Upper lobe of right lung (tissue), 1 donor: ENCODE measurements around the gene AFF4. TPM values are rescaled to one million over a fixed set of nuclear protein-coding genes. Genes with fewer than 3 reads are reported as not detected.
"Not testable (repeated sequence)": the region's sequence is repeated elsewhere in the genome, so short reads cannot be mapped to it uniquely, and the experiment has no call there.

ENCODE experiments used
- ATAC-seq: fragments of 200-7000 bp; cut with Tn5 transposase; one replicate; pipeline ENCODE4 v1.9.1; 2020; ENCODE audit warnings: mild to moderate bottlenecking, moderate library complexity
- DNase-seq: peaks from one replicate; pipeline ENCODE4 v3.0.0-alpha.2; 2020
- H3K27ac ChIP-seq: fragments of 200-600 bp; one replicate; pipeline ENCODE4 v1.8.0; 2022
- H3K27me3 ChIP-seq: fragments of 200-600 bp; one replicate; pipeline ENCODE4 v1.8.0; 2022; ENCODE audit warnings: mild to moderate bottlenecking
- H3K36me3 ChIP-seq: fragments of 200-600 bp; one replicate; pipeline ENCODE4 v1.8.0; 2022
- H3K4me1 ChIP-seq: fragments of 200-600 bp; one replicate; pipeline ENCODE4 v1.8.0; 2022
- H3K4me3 ChIP-seq: fragments of 200-600 bp; one replicate; pipeline ENCODE4 v1.8.0; 2022; ENCODE audit warnings: mild to moderate bottlenecking
- H3K9me3 ChIP-seq: fragments of 200-600 bp; one replicate; pipeline ENCODE4 v1.8.0; 2022
- CTCF ChIP-seq: fragments of 200-600 bp; IDR thresholded peaks from one replicate; pipeline ENCODE4 v1.8.0; 2022; ENCODE audit warnings: antibody characterized with exemption
- intact Hi-C: fragments of 100-400 bp; cut with DNase I; formaldehyde crosslinking; loops from one replicate; pipeline ENCODE4 v1.11.0; 2022
- total RNA-seq: library from RNA; stranded (reverse); fragmentation: NEBNext Ultra II Directional; extraction: Animal tissue kit (Norgen Biotek cat#: 25700); gene quantifications from one replicate; pipeline ENCODE4 v1.2.1, GENCODE V29; 2021
- donor health status: DM: no; HTN: yes; CAD: no; lungs with severe emphysema.

Gene AFF4
- total RNA-seq, 1 donor from 2014 or later, result 76.9 TPM

DNA sequence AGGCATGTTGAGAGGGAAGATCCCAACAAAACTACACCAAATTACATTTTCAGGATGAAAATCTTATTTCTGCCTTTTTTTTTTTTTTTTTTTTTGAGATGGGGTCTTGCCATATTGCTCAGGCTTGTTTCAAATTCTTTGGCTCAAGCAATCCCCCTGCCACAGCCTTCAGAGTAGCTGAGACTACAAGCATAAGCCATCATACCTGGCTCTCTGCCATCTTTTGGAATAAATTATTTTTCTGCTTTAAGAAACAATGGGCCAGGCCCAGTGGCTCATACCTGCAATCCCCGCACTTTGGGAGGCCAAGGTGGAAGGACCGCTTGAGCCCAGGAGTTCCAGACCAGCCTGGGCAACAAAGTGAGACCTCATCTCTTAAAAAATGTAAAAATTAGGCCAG is 14.3 kb downstream of the AFF4 start:
- DNase-seq, result no peak
- no peak for TF ChIP-seq CTCF
- no peak overlapping the region for H3K27ac ChIP-seq
- peaks cover 6% of the 10 kb centered on the region for H3K4me1 ChIP-seq
- H3K27me3 ChIP-seq, result no peaks in the 10 kb centered on the region
- H3K36me3 ChIP-seq, result no peaks in the 10 kb centered on the region
- H3K9me3 ChIP-seq, result no peaks in the 10 kb centered on the region
- H3K4me3 ChIP-seq, result no peak overlapping the region
- ATAC-seq, result no peak
- intact Hi-C loops, result no loop called here

DNA sequence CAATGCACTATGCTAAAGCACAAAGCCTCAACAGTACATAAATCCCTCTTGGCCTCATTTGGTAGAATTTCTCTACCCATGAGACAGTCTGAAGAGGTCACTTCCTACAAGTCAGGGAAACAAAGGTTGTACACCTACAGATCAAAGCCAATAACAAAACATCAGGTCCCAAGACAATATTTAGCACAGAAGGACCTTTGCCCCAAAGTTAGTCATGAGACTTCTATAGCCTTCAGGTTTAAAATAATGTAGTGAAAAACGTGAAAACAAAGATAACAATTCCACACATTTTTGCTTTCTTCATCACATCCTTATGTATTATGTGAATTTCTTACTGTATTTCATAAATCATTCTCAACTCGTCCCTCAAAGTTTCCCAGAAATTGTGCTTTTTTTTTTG is 15.8 kb downstream of the AFF4 start:
- no peak for ATAC-seq
- no peak overlapping the region for H3K27ac ChIP-seq
- H3K4me1 ChIP-seq, result peaks cover 11% of the 10 kb centered on the region
- no peaks in the 10 kb centered on the region for H3K9me3 ChIP-seq
- TF ChIP-seq CTCF, result no peak
- no peaks in the 10 kb centered on the region for H3K27me3 ChIP-seq
- H3K36me3 ChIP-seq, result peaks cover 3% of the 10 kb centered on the region
- intact Hi-C loops, result no loop called here
- no peak overlapping the region for H3K4me3 ChIP-seq
- no peak for DNase-seq

- intact Hi-C loops, H3K27ac ChIP-seq, H3K27me3 ChIP-seq, ATAC-seq, DNase-seq, H3K9me3 ChIP-seq, H3K4me3 ChIP-seq: not testable (repeated sequence)
- H3K36me3 ChIP-seq, result peaks cover 16% of the 10 kb centered on the region
- H3K4me1 ChIP-seq, result peaks cover 13% of the 10 kb centered on the region
These were observed 18.1 kb downstream of the AFF4 start for GRCh38 chr5:132945315-132945714.

DNA sequence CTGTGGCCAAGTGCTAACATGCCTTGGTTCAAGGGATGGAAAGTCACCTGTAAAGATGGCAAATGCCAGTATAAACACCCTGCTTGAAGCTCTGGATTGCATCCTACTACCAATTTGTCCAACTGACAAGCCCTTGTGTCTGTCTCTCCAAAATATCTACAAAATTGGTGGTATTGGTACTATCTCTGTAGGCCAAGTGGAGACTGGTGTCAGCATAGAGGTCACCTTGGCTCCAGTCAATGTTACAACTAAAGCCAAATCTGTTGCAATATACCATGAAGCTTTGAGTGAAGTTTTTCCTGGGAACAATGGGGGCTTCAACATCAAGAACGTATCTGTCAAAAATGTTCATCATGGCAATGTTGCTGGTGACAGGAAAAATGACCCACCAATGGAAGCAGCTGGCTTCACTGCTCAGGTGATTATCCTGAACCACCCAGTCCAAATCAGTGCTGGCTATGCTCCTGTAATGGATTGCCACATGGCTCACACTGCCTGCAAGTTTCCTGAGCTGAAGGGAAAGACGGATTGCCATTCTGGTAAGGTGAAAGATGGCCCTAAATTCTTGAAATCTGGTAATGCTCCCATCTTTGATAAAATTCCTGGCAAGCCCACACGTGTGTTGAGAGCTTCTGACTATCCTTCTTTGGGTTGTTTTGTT is 19.9 kb downstream of the AFF4 start:
- intact Hi-C loops, result no loop called here
- H3K27me3 ChIP-seq, result no peaks in the 10 kb centered on the region
- H3K4me3 ChIP-seq, result no peak overlapping the region
- no peak for TF ChIP-seq CTCF
- no peak for ATAC-seq
- H3K4me1 ChIP-seq, result peaks cover 13% of the 10 kb centered on the region
- no peak overlapping the region for H3K27ac ChIP-seq
- no peaks in the 10 kb centered on the region for H3K9me3 ChIP-seq
- H3K36me3 ChIP-seq, result peaks cover 16% of the 10 kb centered on the region
- no peak for DNase-seq

GRCh38 chr5:132941331-132941730 is 22.1 kb downstream of the AFF4 start:
- Histone ChIP-seq H3K27ac (no peak overlapping the region), H3K9me3 (no peaks in the 10 kb centered on the region), H3K4me3 (no peak overlapping the region), H3K4me1 (peaks cover 13% of the 10 kb centered on the region), H3K36me3 (peaks cover 22% of the 10 kb centered on the region), H3K27me3 (no peaks in the 10 kb centered on the region)
- no peak for ATAC-seq
- no peak for TF ChIP-seq CTCF
- intact Hi-C loops, result no loop called here
- no peak for DNase-seq

GRCh38 chr5:132928062-132928407 is 35.4 kb downstream of the AFF4 start:
- ATAC-seq (no peak), DNase-seq (no peak)
- no peak overlapping the region for H3K4me3 ChIP-seq
- no peak overlapping the region for H3K27ac ChIP-seq
- H3K9me3 ChIP-seq, result no peaks in the 10 kb centered on the region
- no peaks in the 10 kb centered on the region for H3K27me3 ChIP-seq
- TF ChIP-seq CTCF, result no peak
- intact Hi-C loops, result no loop called here
- H3K4me1 ChIP-seq, result peaks cover 7% of the 10 kb centered on the region
- H3K36me3 ChIP-seq, result peaks cover 94% of the 10 kb centered on the region
